ENCODE data around the gene IDH3G.
"Not testable (repeated sequence)": the region's sequence is repeated elsewhere in the genome, so short reads cannot be mapped to it uniquely, and the experiment has no call there.

IDH3G gene

GRCh38 chrX:153767674-153768055, 26.5 kb downstream of the IDH3G start:
- intact Hi-C loops (cut with DNase I) = no loop called here
- DNase-seq = peak in 14 of 42 donors; percentile 1 to 43 (median 12)

DNA sequence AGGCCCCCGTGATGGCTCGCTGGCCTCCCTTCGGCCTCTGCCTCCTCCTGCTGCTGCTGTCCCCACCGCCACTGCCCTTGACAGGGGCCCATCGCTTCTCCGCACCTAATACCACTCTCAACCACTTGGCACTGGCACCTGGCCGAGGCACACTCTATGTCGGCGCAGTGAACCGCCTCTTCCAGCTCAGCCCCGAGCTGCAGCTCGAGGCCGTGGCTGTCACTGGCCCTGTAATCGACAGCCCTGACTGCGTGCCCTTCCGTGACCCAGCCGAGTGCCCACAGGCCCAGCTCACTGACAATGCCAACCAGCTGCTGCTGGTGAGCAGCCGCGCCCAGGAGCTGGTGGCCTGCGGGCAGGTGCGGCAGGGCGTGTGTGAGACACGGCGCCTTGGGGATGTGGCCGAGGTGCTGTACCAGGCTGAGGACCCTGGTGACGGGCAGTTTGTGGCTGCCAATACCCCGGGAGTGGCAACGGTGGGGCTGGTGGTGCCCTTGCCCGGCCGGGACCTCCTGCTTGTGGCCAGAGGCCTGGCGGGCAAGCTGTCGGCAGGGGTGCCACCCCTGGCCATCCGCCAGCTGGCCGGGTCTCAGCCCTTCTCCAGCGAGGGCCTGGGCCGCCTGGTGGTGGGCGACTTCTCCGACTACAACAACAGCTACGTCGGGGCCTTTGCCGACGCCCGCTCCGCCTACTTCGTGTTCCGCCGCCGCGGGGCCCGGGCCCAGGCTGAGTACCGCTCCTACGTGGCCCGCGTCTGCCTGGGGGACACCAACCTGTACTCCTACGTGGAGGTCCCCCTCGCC, 27.1 kb downstream of the IDH3G start:
- intact Hi-C loops (cut with DNase I) = no loop called here
- peak in 16 of 42 donors; percentile 9 to 45 (median 22) for DNase-seq

DNA sequence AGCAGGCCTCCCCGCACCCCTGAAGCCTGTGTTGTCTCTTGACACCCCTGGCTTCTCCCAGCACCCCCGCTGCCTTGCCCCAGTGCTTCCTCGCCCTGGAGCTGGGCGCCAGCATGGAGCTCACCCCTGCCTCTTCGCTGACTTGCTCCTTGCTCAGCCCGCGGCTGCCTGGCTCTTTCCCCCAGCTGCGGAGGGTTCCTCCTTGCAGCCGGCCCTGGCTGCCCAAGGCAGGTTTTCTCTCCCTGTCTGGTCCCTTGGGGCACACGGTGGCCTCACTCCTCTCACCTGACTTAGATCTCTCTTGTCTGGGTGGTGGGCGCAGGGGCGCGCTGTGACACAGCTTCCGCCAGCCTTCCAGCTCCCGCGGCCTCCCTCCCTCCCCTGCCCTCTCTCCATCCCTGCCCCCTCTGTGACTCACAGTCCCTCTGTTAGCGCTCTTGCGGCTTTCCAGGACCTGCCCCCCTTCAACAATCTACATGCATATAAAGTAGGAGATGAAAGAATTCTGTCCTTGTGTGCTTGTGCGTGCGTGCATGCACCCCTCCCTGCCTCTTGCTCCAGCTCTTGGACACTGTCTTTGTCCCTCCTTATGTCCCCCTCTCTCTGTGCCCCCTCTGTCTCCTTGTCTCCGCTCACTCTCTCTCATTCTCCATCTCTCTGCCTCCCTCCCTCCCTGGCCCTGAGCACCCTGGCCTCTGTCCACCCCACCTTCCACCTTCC, 27.9 kb downstream of the IDH3G start:
- DNase-seq = peak; percentile 29 to 88 (median 68)
- intact Hi-C loops (cut with DNase I) = no loop called here

GRCh38 chrX:153765138-153766079, 28.8 kb downstream of the IDH3G start:
- intact Hi-C loops (cut with DNase I) = loop anchor here (2.0 kb wide), 2 partner anchors 77 to 181 kb away; no protein-coding TSS in a partner anchor
- peak; percentile 79 to 98 (median 92) for DNase-seq

DNA sequence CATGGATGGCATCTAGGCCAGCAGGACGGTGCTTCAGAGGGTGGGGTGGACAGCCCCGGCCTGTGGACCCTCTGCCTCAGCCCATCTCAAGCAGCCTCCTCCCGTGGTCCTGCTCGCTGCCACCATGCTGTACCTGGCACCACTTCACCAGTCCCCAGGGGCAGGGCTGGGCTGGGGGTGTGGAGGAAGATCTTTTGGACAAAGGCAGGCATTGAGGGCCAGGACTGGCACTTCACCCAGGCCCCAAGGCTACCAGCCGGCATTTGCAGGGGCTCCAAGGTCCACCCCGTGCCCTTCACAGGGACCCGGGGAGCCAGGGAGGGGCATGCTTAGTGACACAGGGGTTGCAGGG, 29.4 kb downstream of the IDH3G start:
- DNase-seq = no peak
- intact Hi-C loops (cut with DNase I) = loop anchor here (2.0 kb wide), 2 partner anchors 76 to 182 kb away; no protein-coding TSS in a partner anchor

DNA sequence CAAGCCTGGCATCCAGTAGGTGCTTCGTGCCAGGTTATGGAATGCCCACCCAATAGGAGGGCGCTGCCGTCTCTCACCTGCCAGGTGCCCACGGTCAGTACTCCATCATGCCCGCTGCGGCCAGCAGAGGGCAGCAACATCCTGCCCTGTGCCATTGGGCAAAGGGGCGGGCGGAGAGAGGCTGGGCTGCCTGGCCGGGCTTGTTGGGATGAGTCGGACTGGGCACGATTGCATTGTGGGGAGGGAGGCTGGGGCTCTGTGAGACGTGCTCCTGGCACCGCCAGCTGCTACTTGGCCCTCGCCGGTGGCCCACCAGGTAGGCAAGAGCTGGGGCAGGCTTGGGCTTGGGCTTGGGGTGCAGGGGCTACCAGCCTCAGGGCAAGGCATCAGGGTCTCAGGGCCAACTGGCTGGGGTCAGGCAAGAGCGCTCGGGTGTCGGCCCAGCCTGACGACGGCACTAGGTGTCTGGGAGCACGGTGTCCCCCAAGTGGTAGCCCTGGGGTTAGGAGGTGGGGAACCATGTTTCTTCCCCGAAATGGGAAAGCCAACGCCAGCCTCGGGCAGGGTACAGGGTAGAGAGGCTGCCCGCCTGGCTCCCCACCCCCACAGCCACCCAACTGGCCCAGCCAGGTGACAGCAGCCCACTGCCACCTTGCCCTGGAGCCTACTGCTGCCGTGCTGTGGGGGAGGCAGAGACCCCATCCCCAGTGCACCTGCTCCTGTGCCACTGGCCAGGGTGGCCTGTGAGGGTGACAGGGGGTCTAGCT, 30.0 kb downstream of the IDH3G start, which contains the start of gene PLXNB3:
Gene PLXNB3 (plus strand): TSS at position 261 of the 767 bp plus-strand sequence. CDS start 1,287 bp downstream, outside the sequence.
- DNase-seq = peak; percentile 79 to 97 (median 91)
- intact Hi-C loops (cut with DNase I) = loop anchor here (2.0 kb wide), 2 partner anchors 75 to 183 kb away; no protein-coding TSS in a partner anchor

DNA sequence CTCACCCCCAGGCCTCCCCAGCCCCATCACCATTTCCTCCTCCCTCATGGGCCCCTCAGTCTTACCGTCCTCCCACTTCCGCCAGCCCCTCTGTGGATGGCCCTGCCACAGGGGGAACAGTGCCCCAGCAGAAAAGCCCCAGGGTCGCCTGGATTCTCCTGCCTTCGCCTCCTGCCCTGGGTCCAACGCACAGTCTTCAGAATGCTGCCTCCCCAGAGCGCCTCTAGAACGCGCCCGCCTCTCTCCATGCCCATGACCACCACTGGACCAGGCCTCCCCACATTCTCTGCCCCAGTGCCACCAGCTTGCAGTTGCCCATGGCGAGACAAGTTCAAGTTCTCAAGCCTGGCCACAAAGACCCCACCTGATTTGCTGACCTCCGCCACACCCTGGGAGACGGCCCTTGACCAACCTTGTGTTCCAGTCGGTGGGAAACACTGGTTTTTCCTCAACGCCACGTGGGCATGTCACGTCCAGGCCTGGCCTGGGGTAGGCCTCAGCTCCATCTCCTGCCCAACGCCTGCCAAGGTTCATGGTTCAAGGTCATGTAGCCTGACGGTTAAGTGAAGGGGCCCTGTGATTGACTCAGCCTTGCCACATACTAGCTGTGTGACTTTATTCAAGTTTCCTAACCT, 30.8 kb downstream of the IDH3G start:
- intact Hi-C loops (cut with DNase I) = no loop called here
- peak in 12 of 42 donors; percentile 1 to 34 (median 16) for DNase-seq

GRCh38 chrX:153762626-153763173, 31.5 kb downstream of the IDH3G start:
- intact Hi-C loops (cut with DNase I) = no loop called here
- DNase-seq = peak in 8 of 42 donors; percentile 3 to 36 (median 18)

DNA sequence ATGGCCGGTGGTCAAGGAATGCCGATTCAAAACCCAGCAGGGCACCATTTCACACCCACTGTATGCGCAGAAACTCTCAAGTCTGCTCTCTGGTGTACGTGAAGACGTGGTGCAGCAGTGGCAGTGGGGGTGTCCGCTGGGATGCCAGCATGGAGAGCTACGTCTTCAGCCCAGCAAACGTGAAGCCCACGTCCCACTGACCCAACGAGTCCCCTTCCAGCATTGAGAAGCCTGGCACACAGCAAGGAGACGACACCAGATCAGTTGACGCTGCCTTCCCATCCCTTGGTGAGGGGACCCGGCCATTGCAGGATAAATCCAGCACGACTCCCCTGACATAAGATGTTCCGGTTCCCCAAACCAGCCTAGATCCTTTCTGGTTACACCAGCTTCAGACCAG, 32.3 kb downstream of the IDH3G start:
- intact Hi-C loops (cut with DNase I) = no loop called here
- peak in 6 of 42 donors; percentile 6 to 43 (median 16) for DNase-seq

- DNase-seq = no peak
Measured at GRCh38 chrX:153755136-153755535, 39.0 kb downstream of the IDH3G start.

DNA sequence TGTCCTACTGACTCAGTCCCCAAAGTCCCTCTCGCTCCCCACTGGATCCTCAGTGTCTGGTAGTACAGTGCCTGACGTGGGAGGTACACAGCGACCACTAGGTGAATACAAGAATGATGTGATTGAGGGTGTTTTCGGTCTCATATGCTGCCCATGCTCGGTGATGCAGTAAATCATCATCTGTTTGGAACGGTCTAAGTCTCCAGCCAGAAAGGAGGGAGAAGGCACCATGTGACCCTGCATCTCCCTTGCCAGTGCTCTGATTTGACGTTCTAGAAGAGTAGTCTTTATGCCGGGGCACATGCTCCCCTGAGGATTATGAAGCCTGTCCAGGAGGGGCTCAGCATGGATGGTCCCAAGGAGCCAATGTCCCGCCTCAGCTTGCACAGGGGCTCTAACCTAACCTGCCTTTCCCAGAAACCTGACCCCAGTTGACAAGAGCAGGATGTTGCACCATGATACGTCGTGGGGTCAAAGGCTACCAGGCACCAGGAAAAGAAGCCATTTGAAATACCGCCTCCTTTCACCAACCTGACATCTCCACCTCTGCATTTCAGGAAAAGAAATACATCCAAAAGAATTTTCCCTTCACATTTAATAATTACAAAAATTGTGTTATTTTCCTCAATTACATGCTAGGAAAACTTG, 43.9 kb downstream of the IDH3G start:
- intact Hi-C loops (cut with DNase I) = no loop called here
- DNase-seq = peak in 5 of 42 donors; percentile 5 to 24 (median 14)

More at GRCh38 chrX:153755136-153755535, 39.0 kb downstream of the IDH3G start:
- intact Hi-C loops (cut with DNase I) = no loop called here

GRCh38 chrX:153749017-153749416, 45.2 kb downstream of the IDH3G start:
- intact Hi-C loops (cut with DNase I) = not testable (repeated sequence)
- DNase-seq = peak in 24 of 42 donors; percentile 28 to 78 (median 54)

- intact Hi-C loops (cut with DNase I) = not testable (repeated sequence)
- peak in 1 of 42 donors; percentile 9 for DNase-seq
Measured at GRCh38 chrX:153746991-153747390, 47.2 kb downstream of the IDH3G start.

- DNase-seq = peak in 1 of 42 donors; percentile 8
- intact Hi-C loops (cut with DNase I) = no loop called here
Measured at GRCh38 chrX:153746359-153746758, 47.8 kb downstream of the IDH3G start.

- intact Hi-C loops (cut with DNase I) = not testable (repeated sequence)
- DNase-seq = peak in 2 of 42 donors; percentile 30 to 37
Measured at GRCh38 chrX:153745067-153745433, 49.1 kb downstream of the IDH3G start.

- intact Hi-C loops (cut with DNase I) = no loop called here
- DNase-seq = peak in 14 of 42 donors; percentile 19 to 61 (median 40)
Measured at GRCh38 chrX:153744210-153745066, 49.7 kb downstream of the IDH3G start.

Measured in head of caudate nucleus (tissue), 42 donors.